ENCODE results near the gene PACSIN1. TPM values are rescaled to one million over a fixed set of nuclear protein-coding genes. Genes with fewer than 3 reads are reported as not detected.

PACSIN1 gene
- total RNA-seq, 1 donor from 2014 or later, result not detected

GRCh38 chr6:34438705-34439104 lies 27.2 kb upstream of the PACSIN1 start:
- ATAC-seq (no peak), DNase-seq (no peak)
- Histone ChIP-seq H3K36me3 (no peaks in the 10 kb centered on the region), H3K9me3 (no peaks in the 10 kb centered on the region), H3K27me3 (ENCODE audit: low read depth) (no peaks in the 10 kb centered on the region), H3K4me3 (no peak overlapping the region), H3K4me1 (no peaks in the 10 kb centered on the region), H3K27ac (no peak overlapping the region)
- intact Hi-C loops (cut with DNase I), result no loop called here
- TF ChIP-seq, protein P1, sequence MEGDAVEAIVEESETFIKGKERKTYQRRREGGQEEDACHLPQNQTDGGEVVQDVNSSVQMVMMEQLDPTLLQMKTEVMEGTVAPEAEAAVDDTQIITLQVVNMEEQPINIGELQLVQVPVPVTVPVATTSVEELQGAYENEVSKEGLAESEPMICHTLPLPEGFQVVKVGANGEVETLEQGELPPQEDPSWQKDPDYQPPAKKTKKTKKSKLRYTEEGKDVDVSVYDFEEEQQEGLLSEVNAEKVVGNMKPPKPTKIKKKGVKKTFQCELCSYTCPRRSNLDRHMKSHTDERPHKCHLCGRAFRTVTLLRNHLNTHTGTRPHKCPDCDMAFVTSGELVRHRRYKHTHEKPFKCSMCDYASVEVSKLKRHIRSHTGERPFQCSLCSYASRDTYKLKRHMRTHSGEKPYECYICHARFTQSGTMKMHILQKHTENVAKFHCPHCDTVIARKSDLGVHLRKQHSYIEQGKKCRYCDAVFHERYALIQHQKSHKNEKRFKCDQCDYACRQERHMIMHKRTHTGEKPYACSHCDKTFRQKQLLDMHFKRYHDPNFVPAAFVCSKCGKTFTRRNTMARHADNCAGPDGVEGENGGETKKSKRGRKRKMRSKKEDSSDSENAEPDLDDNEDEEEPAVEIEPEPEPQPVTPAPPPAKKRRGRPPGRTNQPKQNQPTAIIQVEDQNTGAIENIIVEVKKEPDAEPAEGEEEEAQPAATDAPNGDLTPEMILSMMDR (IDR thresholded peaks at IDR 0.05), result no peak

- H3K4me3 ChIP-seq, result no peak overlapping the region
- ATAC-seq, result no peak
These were observed 26.4 kb upstream of the PACSIN1 start for GRCh38 chr6:34439442-34439841.

DNA sequence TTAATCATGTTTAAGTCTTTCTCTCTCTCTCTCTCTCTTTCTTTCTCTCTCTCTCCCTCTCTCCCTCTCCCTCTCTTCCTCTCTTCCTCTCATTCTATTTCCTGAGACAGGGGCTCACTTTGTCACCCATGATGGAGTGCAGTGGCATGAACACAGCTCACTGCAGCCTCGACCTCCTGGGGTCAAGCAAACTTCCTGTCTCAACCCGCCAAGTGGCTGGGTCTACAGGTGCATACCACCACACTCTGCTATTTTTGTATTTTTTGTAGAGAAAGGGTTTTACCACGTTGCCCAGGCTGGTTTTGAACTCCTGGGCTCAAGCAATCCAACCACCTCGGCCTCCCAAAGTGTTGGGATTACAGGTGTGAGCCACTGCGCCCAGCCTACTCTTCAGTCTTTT lies 24.4 kb upstream of the PACSIN1 start:
- Histone ChIP-seq H3K9me3 (no peaks in the 10 kb centered on the region), H3K27ac (no peak overlapping the region), H3K36me3 (no peaks in the 10 kb centered on the region), H3K4me3 (no peak overlapping the region), H3K27me3 (ENCODE audit: low read depth) (no peaks in the 10 kb centered on the region), H3K4me1 (no peaks in the 10 kb centered on the region)
- no peak for ATAC-seq
- TF ChIP-seq, protein P1 (IDR thresholded peaks at IDR 0.05), result no peak
- DNase-seq, result no peak
- intact Hi-C loops (cut with DNase I), result no loop called here

More at GRCh38 chr6:34439442-34439841, 26.4 kb upstream of the PACSIN1 start:
- Histone ChIP-seq H3K4me1 (no peaks in the 10 kb centered on the region), H3K27me3 (ENCODE audit: low read depth) (no peaks in the 10 kb centered on the region), H3K9me3 (no peaks in the 10 kb centered on the region), H3K36me3 (no peaks in the 10 kb centered on the region), H3K27ac (no peak overlapping the region)
- TF ChIP-seq, protein P1 (IDR thresholded peaks at IDR 0.05), result no peak
- intact Hi-C loops (cut with DNase I), result no loop called here
- no peak for DNase-seq

DNA sequence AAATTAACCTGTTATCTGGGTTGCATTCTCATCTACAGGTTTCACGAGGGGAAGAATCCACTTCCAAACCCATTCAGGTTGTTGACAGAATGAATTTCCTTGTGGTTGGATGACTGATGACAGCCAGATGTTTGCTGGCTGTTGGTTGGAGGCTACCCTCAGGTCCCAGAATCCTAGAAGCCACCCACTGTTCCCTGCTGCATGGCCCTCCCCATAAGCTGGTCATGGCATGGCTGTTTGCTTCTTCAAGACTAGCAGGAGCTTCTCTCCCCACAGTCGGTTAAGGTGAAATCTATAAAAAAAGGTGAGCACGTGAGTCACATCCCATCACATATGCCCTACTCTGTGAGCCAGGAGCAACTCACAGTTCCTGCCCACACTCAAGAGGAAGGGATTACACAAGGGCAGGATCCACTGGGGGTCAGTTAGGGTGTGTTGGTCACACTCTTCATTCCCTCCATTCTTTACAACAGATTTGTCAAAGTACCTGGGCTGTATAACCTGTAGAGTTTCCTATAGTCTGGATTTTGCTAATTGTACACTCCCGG lies 20.5 kb upstream of the PACSIN1 start:
- Histone ChIP-seq H3K36me3 (no peaks in the 10 kb centered on the region), H3K9me3 (no peaks in the 10 kb centered on the region), H3K27me3 (ENCODE audit: low read depth) (no peaks in the 10 kb centered on the region), H3K4me1 (no peaks in the 10 kb centered on the region), H3K4me3 (no peak overlapping the region), H3K27ac (no peak overlapping the region)
- ATAC-seq, result no peak
- no peak for DNase-seq
- intact Hi-C loops (cut with DNase I), result no loop called here
- TF ChIP-seq, protein P1 (IDR thresholded peaks at IDR 0.05), result no peak

DNA sequence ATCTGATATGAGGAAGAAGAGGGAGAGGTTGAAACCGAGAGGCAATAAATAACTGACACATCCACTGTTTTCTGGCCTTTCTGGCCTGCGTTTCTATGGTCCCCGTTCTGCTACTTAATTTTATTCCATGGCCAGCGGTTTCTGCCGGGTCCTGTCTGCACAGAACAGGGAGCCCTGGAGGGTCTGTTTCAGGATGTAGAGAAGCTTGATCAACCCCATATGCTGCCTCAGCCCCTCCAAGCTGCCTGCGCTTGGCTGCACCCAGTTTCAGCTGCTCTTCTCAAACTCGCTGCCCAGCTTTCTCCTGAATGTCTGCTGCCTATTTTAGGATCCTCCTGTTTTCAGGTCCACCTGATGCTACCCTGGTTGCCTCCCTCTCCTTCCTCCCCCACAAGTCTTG lies 18.5 kb upstream of the PACSIN1 start:
- intact Hi-C loops (cut with DNase I), result no loop called here
- TF ChIP-seq, protein P1 (IDR thresholded peaks at IDR 0.05), result no peak
- peak in 1 of 2 donors; percentile 23 for ATAC-seq
- no peaks in the 10 kb centered on the region for H3K4me1 ChIP-seq
- no peak for DNase-seq
- no peaks in the 10 kb centered on the region for H3K36me3 ChIP-seq
- no peaks in the 10 kb centered on the region for H3K9me3 ChIP-seq
- peak overlapping the region; percentile 24 for H3K27ac ChIP-seq
- H3K4me3 ChIP-seq, result no peak overlapping the region
- H3K27me3 ChIP-seq (ENCODE audit: low read depth), result no peaks in the 10 kb centered on the region

Measured in lower lobe of right lung (tissue), 2 donors.